Prostate gland (tissue), 2 donors: Measurements from ENCODE around the gene DHX16.
"Not testable (repeated sequence)": the region's sequence is repeated elsewhere in the genome, so short reads cannot be mapped to it uniquely, and the experiment has no call there.

Experiments
- POLR2A ChIP-seq: fragments of 450-650 bp; IDR thresholded peaks from one replicate; pipeline ENCODE4 v1.6.1; 2016; ENCODE audit warnings: antibody characterized with exemption, mild to moderate bottlenecking
- TF ChIP-seq, protein P1 (sequence below), 4 experiments: fragments of 200-600 bp in 2 of 4; fragments of 450-650 bp in 2 of 4; sonication (generic) in 2 of 4; IDR thresholded peaks; 1 replicate in 3 of 4; 2 replicates in 1 of 4; pipeline ENCODE4 v1.5.1; 2016 to 2019; ENCODE audit warnings: antibody characterized with exemption in 4 of 4, mild to moderate bottlenecking in 2 of 4, moderate library complexity in 2 of 4

DNA sequence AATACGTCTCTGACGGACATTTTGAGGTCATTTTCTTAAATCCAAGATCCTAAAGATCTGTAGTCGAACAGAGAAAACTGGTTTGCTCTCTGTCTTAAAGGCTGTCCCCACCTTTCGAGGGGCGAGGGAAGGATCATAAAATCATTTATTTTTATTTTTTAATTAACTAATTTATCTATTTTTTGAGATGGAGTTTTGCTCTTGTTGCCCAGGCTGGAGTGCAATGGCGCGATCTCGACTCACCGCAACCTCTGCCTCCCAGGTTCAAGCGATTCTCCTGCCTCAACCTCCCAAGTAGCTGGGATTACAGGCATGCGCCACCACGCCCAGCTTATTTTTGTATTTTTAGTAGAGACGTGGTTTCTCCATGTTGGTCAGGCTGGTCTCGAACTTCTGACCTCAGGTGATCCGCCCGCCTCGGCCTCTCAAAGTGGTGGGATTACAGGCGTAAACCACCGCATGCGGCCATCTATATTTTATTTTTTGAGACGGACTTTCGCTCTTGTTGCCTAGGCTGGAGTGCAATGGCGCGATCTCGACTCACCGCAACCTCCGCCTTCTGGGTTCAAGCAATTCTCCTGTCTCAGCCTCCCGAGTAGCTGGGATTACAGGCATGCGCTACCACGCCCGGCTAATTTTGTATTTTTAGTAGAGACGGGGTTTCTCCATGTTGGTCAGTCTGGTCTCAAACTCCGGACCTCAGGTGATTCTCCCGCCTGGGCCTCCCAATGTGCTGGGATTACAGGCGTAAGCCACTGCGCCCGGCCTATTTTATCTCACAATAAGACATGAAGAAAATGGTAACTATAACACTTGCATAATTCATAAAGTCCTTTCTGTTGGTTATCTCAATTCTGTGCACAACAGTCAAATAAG is 45.3 kb upstream of the DHX16 start:
- TF ChIP-seq, protein P1, sequence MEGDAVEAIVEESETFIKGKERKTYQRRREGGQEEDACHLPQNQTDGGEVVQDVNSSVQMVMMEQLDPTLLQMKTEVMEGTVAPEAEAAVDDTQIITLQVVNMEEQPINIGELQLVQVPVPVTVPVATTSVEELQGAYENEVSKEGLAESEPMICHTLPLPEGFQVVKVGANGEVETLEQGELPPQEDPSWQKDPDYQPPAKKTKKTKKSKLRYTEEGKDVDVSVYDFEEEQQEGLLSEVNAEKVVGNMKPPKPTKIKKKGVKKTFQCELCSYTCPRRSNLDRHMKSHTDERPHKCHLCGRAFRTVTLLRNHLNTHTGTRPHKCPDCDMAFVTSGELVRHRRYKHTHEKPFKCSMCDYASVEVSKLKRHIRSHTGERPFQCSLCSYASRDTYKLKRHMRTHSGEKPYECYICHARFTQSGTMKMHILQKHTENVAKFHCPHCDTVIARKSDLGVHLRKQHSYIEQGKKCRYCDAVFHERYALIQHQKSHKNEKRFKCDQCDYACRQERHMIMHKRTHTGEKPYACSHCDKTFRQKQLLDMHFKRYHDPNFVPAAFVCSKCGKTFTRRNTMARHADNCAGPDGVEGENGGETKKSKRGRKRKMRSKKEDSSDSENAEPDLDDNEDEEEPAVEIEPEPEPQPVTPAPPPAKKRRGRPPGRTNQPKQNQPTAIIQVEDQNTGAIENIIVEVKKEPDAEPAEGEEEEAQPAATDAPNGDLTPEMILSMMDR (IDR thresholded peaks at IDR 0.05), result not testable (repeated sequence)
- TF ChIP-seq POLR2A, result not testable (repeated sequence)
